IgD-negative memory B cell (primary cell): Measurements from ENCODE around the gene SLC24A3. TPM values are rescaled to one million over a fixed set of nuclear protein-coding genes. Genes with fewer than 3 reads are reported as not detected.

Experiments used
- H3K27ac Mint-ChIP-seq, 3 donors: one replicate each; pipeline ENCODE4 v1.8.0; 2020 to 2022; ENCODE audit warnings: mild to moderate bottlenecking in 3 of 3, mixed read lengths in 3 of 3, moderate library complexity in 1 of 3
- H3K27me3 Mint-ChIP-seq: one replicate; pipeline ENCODE4 v1.8.0; 2021; ENCODE audit warnings: mixed read lengths
- H3K36me3 Mint-ChIP-seq: one replicate; pipeline ENCODE4 v1.8.0; 2020; ENCODE audit warnings: mild to moderate bottlenecking, mixed read lengths
- H3K4me1 Mint-ChIP-seq, 3 donors: one replicate each; pipeline ENCODE4 v1.8.0; 2020 to 2022; ENCODE audit warnings: mixed read lengths in 3 of 3, mild to moderate bottlenecking in 1 of 3
- H3K4me3 Mint-ChIP-seq, 4 donors: one replicate each; pipeline ENCODE4 v1.8.0; 2020 to 2022; ENCODE audit warnings: mild to moderate bottlenecking in 4 of 4, mixed read lengths in 4 of 4, moderate library complexity in 3 of 4
- H3K9me3 Mint-ChIP-seq, 3 donors: one replicate each; pipeline ENCODE4 v1.8.0; 2020 to 2021; ENCODE audit warnings: mixed read lengths in 3 of 3, mild to moderate bottlenecking in 1 of 3
- polyA plus RNA-seq: library from polyadenylated mRNA; unstranded; fragments of 300-500 nt; fragmentation: Illumina TruSeq; gene quantifications from one replicate; pipeline ENCODE4 v1.2.3, GENCODE V29; 2021

SLC24A3 gene
- polyA plus RNA-seq, 1 donor from 2014 or later: not detected

DNA sequence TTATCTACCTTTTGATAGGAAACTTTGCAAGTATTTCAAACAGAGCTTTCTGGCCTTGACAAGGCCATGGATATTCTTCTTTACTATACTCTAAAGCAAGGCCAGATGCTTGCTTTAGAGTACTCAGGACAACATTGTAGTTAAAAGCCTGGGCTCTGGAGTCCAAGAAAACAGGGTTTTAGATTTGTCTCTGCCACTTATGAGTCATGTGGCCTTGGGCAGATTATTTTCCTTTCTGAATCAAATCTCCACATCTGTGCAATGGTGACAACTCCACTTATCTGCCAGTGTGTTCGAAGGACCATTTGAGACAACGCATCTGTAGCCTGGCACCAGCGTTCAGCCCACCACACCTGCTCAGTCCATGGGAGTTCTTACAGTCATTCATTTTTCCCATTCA lies 279.7 kb downstream of the SLC24A3 start:
- Mint-ChIP-seq H3K27ac (no peak overlapping the region), H3K9me3 (no peaks in the 10 kb centered on the region), H3K36me3 (no peaks in the 10 kb centered on the region), H3K4me1 (no peaks in the 10 kb centered on the region), H3K4me3 (no peak overlapping the region), H3K27me3 (peaks cover 3% of the 10 kb centered on the region)

DNA sequence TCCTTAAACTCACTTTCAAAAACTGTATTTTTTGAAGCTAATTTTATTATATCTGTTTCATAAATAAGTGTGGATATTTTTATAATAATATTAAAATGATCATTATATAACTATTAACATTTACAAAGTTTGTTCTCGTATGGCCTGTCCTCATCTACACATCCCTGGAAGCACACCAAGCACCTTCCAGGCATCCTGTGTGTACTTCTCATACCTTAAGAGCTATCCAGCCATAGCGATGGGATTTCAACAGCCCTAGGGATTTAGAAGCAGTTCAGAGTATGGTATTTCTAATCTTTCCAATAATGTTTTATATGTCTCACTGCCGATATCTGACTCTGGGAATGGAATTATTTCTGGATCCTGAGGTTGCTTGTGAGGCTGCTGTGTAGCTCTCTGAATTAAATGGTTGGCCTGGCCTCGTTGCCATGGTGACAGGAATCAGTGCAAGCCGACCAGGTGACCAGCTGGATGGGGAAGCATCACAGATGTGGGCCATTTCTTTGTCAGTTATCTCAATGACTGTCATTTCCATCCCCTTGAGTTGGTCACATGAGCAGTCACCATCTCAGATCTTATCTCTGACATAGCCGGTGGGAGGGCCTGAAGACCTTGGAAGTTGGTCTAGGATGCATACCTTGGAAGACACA lies 280.4 kb downstream of the SLC24A3 start:
- H3K4me3 Mint-ChIP-seq: no peak overlapping the region
- H3K27me3 Mint-ChIP-seq: peaks cover 3% of the 10 kb centered on the region
- no peaks in the 10 kb centered on the region for H3K4me1 Mint-ChIP-seq
- H3K27ac Mint-ChIP-seq: peak overlapping the region in 1 of 3 donors; percentile 43
- no peaks in the 10 kb centered on the region for H3K9me3 Mint-ChIP-seq
- H3K36me3 Mint-ChIP-seq: no peaks in the 10 kb centered on the region

DNA sequence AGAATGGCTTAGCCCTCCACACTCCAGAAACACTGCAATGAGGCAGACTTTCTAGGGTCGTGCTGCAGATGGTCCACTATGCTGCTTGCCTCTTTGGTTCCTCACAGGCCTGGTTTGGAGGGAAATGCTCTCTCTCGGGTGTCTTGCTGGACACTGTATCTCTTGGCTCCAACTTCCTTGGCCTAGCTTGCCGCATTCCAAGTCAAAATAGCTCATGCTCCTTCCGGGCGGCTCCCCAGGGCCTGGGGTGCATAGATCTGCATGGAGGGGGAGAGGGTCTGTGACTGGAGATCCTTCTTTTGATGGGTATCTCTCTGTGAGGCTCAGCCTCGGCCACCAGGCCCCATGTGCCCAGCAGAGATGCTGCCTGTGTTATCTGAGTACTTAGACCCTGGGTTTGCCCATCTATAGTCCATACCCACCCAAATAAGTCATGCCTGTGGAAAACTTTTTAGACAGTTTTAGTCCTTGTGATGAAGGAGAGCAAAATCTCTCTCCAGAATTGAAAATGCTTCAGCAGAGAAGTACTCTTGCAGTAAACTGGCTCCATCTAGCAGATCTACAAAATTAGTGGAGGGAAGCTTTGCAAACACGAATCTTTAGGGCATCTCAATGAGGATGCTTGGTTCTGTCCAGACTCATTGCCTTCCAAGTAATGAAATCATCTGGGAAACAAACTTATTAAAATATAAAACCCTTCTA lies 281.5 kb downstream of the SLC24A3 start:
- Mint-ChIP-seq H3K36me3 (no peaks in the 10 kb centered on the region), H3K27me3 (peaks cover 3% of the 10 kb centered on the region), H3K4me3 (no peak overlapping the region)

GRCh38 chr20:19495905-19496703 lies 283.7 kb downstream of the SLC24A3 start:
- Mint-ChIP-seq H3K27me3 (peaks cover 2% of the 10 kb centered on the region), H3K4me3 (no peak overlapping the region), H3K9me3 (peaks cover 0 to 3% (median 0%) of the 10 kb centered on the region in 3 donors)

More for the DNA sequence above, 281.5 kb downstream of the SLC24A3 start:
- peaks cover 0 to 3% (median 0%) of the 10 kb centered on the region in 3 donors for H3K9me3 Mint-ChIP-seq
- no peak overlapping the region for H3K27ac Mint-ChIP-seq
- no peaks in the 10 kb centered on the region for H3K4me1 Mint-ChIP-seq

GRCh38 chr20:19497064-19497463 lies 284.6 kb downstream of the SLC24A3 start:
- no peaks in the 10 kb centered on the region for H3K36me3 Mint-ChIP-seq
- H3K4me3 Mint-ChIP-seq: no peak overlapping the region
- H3K27ac Mint-ChIP-seq: no peak overlapping the region
- no peaks in the 10 kb centered on the region for H3K4me1 Mint-ChIP-seq
- H3K9me3 Mint-ChIP-seq: peaks cover 0 to 3% (median 0%) of the 10 kb centered on the region in 3 donors
- no peaks in the 10 kb centered on the region for H3K27me3 Mint-ChIP-seq

More at GRCh38 chr20:19495905-19496703, 283.7 kb downstream of the SLC24A3 start:
- Mint-ChIP-seq H3K27ac (no peak overlapping the region), H3K36me3 (no peaks in the 10 kb centered on the region), H3K4me1 (no peaks in the 10 kb centered on the region)

GRCh38 chr20:19498756-19499155 lies 286.3 kb downstream of the SLC24A3 start:
- H3K4me1 Mint-ChIP-seq: no peaks in the 10 kb centered on the region
- no peaks in the 10 kb centered on the region for H3K36me3 Mint-ChIP-seq
- no peak overlapping the region for H3K4me3 Mint-ChIP-seq
- no peaks in the 10 kb centered on the region for H3K27me3 Mint-ChIP-seq
- peaks cover 0 to 3% (median 2%) of the 10 kb centered on the region in 3 donors for H3K9me3 Mint-ChIP-seq
- peak overlapping the region in 1 of 3 donors; percentile 19 for H3K27ac Mint-ChIP-seq

DNA sequence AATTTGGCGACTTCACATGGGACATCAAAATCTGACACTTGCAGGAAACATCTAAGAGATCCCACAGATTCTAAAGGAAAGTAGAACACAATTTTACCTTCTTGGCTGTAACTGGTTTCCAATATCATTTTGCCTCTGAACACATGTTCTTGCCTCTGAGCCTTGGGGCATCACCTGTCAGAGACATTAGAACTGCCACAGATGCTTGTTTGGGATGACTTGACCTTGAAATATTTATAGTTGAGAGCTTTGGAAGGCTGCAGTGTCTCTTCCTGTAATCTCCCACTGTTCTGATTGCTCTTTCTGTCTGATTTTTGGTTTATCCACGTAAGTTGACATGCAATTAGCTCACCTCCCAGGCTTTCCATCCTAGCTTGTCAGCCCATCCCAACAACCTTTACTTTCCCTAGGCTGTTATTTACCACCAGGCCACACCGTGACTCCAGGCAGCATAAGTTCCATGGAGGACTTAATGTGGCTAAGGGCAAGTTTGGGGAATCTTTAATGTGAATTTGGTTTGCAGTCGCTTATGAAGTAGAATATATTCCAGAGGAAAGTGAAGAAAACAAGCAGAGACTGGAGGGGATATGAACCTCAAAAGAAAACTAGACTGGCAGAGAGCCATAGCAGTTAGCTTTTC lies 289.2 kb downstream of the SLC24A3 start:
- H3K9me3 Mint-ChIP-seq: peaks cover 0 to 3% (median 2%) of the 10 kb centered on the region in 3 donors
- no peaks in the 10 kb centered on the region for H3K4me1 Mint-ChIP-seq
- H3K27me3 Mint-ChIP-seq: no peaks in the 10 kb centered on the region
- H3K36me3 Mint-ChIP-seq: no peaks in the 10 kb centered on the region
- no peak overlapping the region for H3K4me3 Mint-ChIP-seq
- H3K27ac Mint-ChIP-seq: no peak overlapping the region

DNA sequence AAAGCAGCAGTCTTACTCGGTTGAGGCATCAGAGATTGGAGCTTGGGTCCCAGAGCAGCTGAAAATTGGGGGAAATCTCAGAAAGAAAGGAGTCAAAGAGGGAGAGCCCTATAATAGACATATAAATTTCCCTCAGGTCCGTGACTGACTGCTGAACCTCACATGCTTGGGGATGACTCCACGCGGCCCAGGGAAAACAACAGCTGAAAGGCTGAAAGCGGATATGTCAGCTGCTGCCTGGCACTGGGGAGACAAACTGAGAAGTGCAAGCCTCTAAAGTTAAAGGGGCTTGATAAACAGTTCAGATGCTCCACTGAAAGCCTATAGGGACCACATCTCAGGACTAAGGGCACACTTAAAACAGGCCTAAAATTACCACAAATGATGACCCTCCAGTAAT lies 289.7 kb downstream of the SLC24A3 start:
- H3K27ac Mint-ChIP-seq: no peak overlapping the region
- no peaks in the 10 kb centered on the region for H3K27me3 Mint-ChIP-seq
- H3K36me3 Mint-ChIP-seq: no peaks in the 10 kb centered on the region
- no peaks in the 10 kb centered on the region for H3K4me1 Mint-ChIP-seq
- H3K4me3 Mint-ChIP-seq: no peak overlapping the region
- peaks cover 0 to 3% (median 2%) of the 10 kb centered on the region in 3 donors for H3K9me3 Mint-ChIP-seq

DNA sequence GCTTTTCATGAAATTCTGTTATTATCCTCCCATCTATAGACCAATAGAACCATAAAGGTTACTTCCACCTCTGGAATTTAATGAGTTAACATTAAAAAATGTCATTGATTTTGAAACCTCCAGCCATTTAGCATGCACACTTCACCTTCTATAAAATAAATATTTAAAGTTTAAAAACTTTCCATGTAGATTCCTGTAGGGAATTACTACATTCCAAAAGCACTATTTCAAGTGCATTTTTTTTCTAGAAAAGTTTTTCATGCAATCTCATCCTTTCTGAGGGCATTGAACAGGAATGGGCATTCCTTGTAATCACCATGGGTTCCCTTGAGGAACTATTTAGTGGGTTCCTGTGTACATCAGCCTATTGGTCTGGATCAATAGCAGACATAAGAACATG lies 291.8 kb downstream of the SLC24A3 start:
- peaks cover 0 to 2% (median 0%) of the 10 kb centered on the region in 3 donors for H3K9me3 Mint-ChIP-seq
- H3K4me1 Mint-ChIP-seq: no peaks in the 10 kb centered on the region
- no peaks in the 10 kb centered on the region for H3K27me3 Mint-ChIP-seq
- H3K27ac Mint-ChIP-seq: no peak overlapping the region
- no peak overlapping the region for H3K4me3 Mint-ChIP-seq
- H3K36me3 Mint-ChIP-seq: no peaks in the 10 kb centered on the region

DNA sequence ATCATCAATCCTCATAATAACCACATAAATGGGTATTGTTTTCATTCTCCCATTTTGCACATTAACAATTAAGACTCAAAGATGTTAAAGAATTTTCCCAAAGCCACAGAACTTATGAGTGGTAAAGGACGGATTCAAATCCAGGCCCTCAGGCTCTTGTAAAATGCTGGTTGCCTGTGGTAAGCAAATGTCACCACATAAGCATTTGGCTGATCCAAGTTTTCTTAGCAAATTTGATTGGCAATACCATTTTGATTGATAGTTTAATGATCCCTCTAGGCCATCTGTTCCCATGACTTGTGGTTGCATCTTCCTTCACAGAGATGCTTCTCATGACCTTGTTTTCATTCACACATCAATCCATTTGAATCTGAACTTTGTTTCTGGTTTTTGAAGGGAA lies 293.6 kb downstream of the SLC24A3 start:
- Mint-ChIP-seq H3K4me1 (no peaks in the 10 kb centered on the region), H3K27me3 (peaks cover 3% of the 10 kb centered on the region), H3K9me3 (peaks cover 0 to 2% (median 0%) of the 10 kb centered on the region in 3 donors), H3K36me3 (no peaks in the 10 kb centered on the region), H3K27ac (peak overlapping the region in 1 of 3 donors; percentile 19), H3K4me3 (no peak overlapping the region)

DNA sequence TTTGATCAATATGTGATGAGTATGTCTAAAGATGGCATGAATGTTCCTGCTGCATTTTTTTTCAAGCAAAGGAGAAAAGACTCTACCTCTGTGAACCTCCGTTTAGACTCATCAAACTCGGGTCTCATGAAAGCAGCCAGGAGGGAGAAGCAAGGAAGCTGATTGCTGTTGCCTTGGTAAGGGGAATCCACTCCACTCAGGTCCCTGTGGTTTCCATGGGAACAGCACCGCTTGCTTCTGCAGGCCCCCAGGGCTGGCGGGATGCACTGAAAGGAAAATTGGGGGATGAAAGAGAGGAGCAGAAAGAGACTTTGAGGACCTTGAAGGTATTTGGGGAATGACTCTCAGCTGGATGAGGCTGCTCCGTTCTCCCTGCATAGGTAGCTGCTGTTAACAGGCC lies 296.0 kb downstream of the SLC24A3 start:
- Mint-ChIP-seq H3K4me1 (no peaks in the 10 kb centered on the region), H3K9me3 (no peaks in the 10 kb centered on the region), H3K4me3 (no peak overlapping the region), H3K27ac (no peak overlapping the region), H3K27me3 (peaks cover 3% of the 10 kb centered on the region), H3K36me3 (no peaks in the 10 kb centered on the region)

DNA sequence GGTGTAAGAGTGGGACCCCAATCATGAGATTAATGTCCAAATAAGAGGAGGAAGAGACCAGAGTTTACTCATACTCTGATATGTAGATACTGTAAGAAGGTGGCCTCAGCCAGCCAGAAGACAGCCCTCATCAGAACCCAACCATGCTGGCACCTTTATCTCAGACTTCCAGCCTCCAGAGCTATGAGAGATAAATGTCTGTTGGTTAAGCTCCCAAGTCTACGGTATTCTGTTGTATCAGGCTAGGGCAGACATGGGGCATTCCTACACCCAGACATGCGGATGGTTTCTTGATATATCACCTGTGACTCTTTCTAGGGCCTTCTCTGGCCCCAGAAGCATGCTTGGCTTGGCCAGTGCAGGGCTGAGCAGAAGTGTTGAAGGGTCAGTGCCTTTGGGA lies 298.2 kb downstream of the SLC24A3 start:
- Mint-ChIP-seq H3K4me3 (no peak overlapping the region), H3K36me3 (no peaks in the 10 kb centered on the region), H3K27me3 (peaks cover 3% of the 10 kb centered on the region), H3K4me1 (no peaks in the 10 kb centered on the region), H3K9me3 (peaks cover 0 to 2% (median 0%) of the 10 kb centered on the region in 3 donors), H3K27ac (no peak overlapping the region)

GRCh38 chr20:19511931-19512330 lies 299.5 kb downstream of the SLC24A3 start:
- H3K9me3 Mint-ChIP-seq: peaks cover 0 to 4% (median 0%) of the 10 kb centered on the region in 3 donors
- peaks cover 3% of the 10 kb centered on the region for H3K27me3 Mint-ChIP-seq
- no peak overlapping the region for H3K4me3 Mint-ChIP-seq
- H3K4me1 Mint-ChIP-seq: no peaks in the 10 kb centered on the region
- no peaks in the 10 kb centered on the region for H3K36me3 Mint-ChIP-seq
- H3K27ac Mint-ChIP-seq: no peak overlapping the region

DNA sequence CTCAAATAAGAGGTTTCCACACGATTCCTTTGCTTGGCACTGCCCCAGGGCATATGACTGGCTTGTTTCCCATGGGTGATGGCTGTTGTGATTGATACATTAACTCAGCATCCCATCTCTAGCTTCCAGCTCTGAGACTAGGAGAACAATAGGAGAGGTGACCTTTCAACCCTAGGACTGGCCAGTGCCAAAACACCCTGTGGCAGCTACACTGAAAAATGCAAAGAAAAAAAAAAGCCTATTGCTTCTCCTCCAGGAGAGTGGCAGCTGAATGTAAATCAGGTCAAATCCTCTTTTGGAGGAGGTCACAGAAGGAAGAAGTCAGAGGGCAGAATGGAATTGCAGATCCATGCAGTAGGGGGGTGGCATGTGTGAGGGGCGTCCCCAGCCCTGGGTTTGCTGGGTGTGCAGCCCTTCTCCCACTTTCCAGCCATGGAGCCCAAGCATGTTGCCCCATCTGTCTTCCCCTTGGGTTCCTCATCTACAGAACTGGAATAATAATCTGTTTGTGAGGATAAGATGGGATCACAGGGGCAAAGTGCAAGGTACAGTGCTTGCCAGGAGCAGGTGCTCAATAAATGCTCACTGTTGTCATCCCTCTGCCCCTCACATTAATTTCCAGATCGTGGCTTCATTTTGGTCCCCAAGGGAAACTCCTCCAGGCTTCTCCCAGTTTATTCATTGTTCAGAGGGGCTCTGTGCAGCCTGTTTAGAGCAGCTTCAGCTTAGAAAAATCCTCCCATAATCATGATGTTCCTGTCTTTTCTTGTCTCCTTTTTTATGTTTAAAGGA lies 300.6 kb downstream of the SLC24A3 start:
- Mint-ChIP-seq H3K27ac (no peak overlapping the region), H3K36me3 (no peaks in the 10 kb centered on the region), H3K4me1 (no peaks in the 10 kb centered on the region)

More for the DNA sequence above, 300.6 kb downstream of the SLC24A3 start:
- Mint-ChIP-seq H3K4me3 (no peak overlapping the region), H3K9me3 (peaks cover 0 to 4% (median 0%) of the 10 kb centered on the region in 3 donors), H3K27me3 (peaks cover 3% of the 10 kb centered on the region)
